ENCODE data around the gene PLEKHA3. TPM values are rescaled to one million over a fixed set of nuclear protein-coding genes. Genes with fewer than 3 reads are reported as not detected.

PLEKHA3 gene
- total RNA-seq, 4 donors from 2014 or later = 7.5 to 13.0 (median 12.1) TPM

DNA sequence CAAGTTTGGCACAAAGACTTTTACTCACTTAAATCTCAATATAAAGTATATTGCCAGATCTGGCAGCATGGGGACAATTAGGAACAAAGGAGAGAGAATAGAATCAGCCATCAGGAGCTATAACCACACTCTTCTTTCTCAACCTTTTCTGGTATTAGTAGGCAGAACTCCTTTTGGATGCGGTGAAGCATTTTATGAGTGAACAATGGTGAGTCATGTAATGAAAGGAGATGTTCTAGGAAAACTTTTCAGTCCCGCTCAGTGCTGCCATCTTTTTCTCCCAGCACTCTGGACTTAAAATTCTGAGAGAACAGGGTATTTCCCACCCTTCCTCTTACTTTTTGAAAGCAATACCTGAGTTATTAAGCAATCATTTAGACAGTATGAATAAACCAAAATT lies 32.2 kb downstream of the PLEKHA3 start:
- TF ChIP-seq, protein P1, sequence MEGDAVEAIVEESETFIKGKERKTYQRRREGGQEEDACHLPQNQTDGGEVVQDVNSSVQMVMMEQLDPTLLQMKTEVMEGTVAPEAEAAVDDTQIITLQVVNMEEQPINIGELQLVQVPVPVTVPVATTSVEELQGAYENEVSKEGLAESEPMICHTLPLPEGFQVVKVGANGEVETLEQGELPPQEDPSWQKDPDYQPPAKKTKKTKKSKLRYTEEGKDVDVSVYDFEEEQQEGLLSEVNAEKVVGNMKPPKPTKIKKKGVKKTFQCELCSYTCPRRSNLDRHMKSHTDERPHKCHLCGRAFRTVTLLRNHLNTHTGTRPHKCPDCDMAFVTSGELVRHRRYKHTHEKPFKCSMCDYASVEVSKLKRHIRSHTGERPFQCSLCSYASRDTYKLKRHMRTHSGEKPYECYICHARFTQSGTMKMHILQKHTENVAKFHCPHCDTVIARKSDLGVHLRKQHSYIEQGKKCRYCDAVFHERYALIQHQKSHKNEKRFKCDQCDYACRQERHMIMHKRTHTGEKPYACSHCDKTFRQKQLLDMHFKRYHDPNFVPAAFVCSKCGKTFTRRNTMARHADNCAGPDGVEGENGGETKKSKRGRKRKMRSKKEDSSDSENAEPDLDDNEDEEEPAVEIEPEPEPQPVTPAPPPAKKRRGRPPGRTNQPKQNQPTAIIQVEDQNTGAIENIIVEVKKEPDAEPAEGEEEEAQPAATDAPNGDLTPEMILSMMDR (IDR thresholded peaks at IDR 0.05; ENCODE audit: low read depth) = no peak

DNA sequence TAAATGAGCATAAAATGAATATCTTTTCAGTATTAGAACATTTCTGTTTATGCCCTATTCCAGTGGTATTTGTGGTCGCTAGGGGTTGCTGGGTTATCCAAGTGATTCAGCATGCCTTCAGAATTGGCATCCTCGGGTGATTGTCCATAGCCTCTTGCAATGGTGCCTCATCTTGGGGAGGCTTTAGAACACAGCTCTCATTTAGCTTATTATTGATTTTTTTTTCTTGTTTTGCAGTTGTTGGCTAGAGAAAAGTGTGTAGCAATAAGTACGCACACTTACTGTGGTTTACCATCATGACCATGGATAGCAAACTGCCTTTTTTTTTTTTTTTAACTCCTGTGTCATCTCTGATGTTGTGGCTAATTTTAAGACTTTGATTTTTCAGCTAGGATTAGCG lies 33.6 kb downstream of the PLEKHA3 start:
- TF ChIP-seq, protein P1 (IDR thresholded peaks at IDR 0.05; ENCODE audit: low read depth) = no peak

DNA sequence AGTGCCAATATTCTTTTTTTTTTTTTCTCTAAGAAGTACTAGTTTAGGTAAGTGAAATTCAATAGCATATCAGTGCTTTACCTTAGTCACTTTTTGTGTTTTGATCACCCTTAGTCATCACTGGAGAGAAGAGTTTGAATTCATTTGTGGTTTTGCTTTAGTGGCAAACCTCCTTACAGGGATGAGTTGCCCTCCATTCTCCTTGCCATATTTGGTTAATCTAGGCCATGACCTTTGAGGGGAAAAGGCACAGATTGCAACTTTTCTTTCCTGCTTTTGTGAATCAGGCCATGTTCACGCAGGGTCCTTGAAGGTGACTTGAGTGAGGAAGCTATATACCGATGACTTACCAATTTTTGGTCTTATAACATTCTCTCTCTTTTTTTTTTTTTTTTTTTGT lies 34.4 kb downstream of the PLEKHA3 start:
- TF ChIP-seq, protein P1 (IDR thresholded peaks at IDR 0.05; ENCODE audit: low read depth) = no peak

DNA sequence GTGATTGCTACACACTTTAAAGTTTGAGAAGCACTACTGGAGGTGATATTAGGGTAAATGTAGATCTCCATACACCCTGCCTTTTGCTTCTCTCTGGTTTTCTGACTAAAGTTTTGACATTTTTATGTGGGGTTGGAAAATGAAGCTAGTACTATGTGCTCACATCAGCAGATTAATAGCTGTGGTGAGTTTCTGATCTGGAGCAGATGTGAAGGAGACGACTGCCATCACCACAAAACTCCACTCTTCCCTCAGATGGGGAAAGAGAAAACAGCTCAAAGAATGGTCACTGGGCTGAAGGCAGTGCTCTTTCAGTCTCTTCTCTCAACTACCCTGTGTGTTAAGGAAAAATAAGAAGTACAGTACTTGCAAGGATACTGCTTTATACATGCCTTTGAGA lies 37.2 kb downstream of the PLEKHA3 start:
- TF ChIP-seq, protein P1 (IDR thresholded peaks at IDR 0.05; ENCODE audit: low read depth) = no peak

DNA sequence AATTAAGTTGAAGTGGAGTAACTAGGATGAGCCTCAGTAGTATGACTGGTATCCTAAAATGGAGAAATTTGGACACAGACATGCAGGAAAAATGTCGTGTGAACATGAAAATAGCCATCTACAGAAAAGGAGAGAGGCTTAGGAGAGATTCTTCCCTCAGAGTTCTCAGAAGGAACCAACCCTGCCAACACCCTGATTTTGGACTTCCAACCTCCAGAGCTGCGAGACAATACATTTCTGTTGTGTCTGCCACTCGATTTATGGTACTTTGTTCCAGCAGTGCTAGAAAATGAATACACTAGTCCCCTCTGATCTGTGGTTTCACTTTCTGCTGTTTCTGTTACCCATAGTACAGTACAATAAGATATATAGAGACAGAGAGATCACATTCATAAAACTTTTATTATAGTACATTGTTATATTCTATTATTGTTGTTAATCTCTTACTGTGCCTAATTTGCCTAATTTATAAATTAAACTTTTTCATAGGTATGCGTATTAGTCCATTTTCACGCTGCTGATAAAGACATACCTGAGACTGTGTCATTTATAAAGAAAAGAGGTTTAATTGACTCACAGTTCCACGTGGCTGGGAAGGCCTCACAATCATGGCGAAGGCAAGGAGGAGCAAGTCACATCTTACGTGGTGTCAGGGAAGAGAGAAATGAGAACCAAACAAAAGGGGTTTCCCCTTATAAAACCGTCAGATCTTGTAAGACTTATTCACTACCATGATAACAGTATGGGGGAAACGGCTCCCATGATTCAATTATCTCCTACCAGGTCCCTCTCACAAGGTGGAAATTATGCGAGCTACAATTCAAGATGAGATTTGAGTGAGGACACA lies 41.3 kb downstream of the PLEKHA3 start:
- TF ChIP-seq, protein P1 (IDR thresholded peaks at IDR 0.05; ENCODE audit: low read depth) = no peak

DNA sequence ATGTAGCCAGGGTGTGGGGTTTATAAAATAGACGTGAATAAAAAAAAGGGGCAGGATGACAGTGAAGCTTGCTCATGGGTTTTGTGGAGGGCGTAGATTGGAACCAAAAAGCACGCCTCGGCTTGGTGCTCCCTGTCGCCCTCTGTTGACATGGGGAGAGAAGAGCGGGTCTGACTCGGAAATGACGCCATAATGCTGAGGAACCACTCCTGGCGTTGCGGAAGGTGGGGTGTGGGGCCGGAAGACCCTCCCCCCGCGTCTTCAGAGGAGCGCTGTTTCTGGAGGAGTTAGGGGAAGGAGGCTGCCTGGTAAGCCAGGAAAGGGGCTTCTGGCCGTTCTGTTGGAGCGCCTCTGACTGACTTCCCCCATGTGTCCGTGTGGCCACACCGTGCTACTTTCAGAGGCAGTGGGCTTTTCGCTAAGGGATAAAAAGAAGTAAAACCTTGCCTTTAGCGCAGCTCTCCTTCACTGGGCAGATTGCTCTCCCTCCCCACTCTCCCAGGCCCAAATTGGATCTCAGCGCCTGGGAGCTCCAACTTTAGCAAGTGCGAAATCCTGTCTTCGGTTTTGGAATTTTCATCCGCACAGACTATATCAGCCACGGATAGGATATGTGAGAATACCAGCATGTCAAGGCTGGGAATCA lies 42.8 kb downstream of the PLEKHA3 start:
- TF ChIP-seq, protein P1 (IDR thresholded peaks at IDR 0.05; ENCODE audit: low read depth) = no peak

DNA sequence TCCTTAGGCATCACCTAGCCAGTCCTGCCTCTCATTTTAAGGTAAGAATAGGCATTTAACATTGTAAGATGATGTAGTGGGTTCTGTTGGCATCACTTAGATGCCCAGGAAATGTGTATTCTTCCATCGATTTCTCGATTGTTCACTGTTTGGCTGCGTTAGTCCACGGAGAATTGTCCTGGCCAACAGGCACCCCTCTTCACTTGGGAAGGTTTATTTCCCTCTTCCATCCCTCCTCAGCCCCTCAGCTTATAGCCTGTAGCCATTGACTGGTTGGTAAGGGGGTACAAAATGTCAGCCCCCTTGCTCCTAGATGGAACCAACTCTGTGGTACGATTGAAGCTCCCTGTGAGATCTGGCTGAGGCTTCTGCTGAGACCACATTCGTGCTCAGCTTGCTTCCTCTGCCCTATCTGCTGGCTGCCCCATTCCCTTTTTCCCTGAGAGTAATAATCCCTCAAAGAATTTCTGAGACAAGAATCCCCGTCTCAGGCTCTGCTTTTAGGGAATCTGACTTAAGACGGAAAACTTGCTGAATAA lies 43.4 kb downstream of the PLEKHA3 start:
- TF ChIP-seq, protein P1 (IDR thresholded peaks at IDR 0.05; ENCODE audit: low read depth) = no peak

All from subcutaneous adipose tissue (tissue), 4 donors.